NCI-H460 (cell line): Measurements from ENCODE around the gene MACROD2. TPM values are rescaled to one million over a fixed set of nuclear protein-coding genes. Genes with fewer than 3 reads are reported as not detected.

Experiments
- DNase-seq: peaks from one replicate; pipeline ENCODE4 v3.0.0-alpha.2; 2016; ENCODE audit warnings: low read depth; ENCODE audit errors: extremely low read depth
- total RNA-seq: library from RNA; depleted of rRNA; stranded (reverse); fragments of >200 nt; shearing (Covaris generic); gene quantifications from 2 replicates; pipeline ENCODE4 v1.2.3, GENCODE V29; 2014

MACROD2 gene
- total RNA-seq, 1 experiment from 2014 or later = 2.0 TPM

- DNase-seq = no peak
These were observed 834.6 kb downstream of the MACROD2 start for GRCh38 chr20:14829906-14830305.

DNA sequence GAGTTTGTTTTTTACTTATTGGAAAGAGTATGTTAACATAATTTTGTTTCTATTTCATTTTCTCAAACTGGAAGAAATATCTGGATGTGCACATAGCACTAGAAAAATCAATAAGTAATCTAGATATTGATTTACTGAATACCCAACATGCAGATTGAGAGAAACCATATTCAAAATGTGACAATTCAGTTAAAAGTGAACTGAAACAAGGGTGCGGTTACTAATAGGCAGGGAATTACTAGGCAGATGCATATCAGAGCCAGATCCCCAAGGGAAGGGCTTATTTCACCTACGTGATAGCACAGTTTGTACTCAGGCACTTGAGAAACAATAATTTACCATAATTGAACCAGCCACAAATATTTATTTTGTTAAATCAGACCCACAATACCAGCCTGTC, 835.1 kb downstream of the MACROD2 start:
- no peak for DNase-seq

DNA sequence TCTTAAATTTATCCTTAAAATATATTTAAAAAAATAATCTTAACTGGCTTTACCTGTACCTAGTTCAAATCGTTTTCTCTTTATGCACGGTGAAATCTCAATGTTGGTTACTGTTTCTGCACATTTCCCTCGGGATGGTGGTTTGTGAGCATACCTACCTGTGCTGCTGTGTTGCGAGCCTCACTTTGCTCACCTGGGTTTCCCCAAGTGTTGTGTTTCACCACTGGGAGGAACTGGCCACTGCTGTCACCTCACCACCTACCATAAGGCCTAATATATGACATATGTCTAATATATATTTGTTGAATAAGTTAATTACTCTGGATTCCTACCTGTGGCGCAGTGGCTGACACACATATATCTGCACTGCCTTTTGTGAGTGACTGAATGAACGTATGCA, 835.6 kb downstream of the MACROD2 start:
- DNase-seq = no peak

DNA sequence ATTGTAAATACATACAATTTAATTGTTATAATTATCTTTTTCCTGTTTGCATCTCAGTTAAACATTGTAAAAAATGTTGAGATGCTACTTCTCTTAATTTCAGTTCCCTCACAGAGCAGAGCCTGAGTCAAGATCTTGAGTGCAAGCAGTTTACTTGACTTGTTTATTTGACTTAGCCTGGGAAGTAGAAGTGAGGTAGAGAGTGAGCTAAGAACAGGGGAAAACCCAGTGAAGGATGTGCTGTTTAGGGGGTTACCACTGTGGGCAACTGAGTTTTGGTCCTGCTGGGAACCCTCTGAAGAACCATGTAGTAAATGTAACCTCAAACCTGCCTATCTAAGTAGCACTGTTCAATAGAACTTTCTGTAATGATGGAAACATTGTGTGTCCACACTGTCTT, 837.3 kb downstream of the MACROD2 start:
- no peak for DNase-seq

DNA sequence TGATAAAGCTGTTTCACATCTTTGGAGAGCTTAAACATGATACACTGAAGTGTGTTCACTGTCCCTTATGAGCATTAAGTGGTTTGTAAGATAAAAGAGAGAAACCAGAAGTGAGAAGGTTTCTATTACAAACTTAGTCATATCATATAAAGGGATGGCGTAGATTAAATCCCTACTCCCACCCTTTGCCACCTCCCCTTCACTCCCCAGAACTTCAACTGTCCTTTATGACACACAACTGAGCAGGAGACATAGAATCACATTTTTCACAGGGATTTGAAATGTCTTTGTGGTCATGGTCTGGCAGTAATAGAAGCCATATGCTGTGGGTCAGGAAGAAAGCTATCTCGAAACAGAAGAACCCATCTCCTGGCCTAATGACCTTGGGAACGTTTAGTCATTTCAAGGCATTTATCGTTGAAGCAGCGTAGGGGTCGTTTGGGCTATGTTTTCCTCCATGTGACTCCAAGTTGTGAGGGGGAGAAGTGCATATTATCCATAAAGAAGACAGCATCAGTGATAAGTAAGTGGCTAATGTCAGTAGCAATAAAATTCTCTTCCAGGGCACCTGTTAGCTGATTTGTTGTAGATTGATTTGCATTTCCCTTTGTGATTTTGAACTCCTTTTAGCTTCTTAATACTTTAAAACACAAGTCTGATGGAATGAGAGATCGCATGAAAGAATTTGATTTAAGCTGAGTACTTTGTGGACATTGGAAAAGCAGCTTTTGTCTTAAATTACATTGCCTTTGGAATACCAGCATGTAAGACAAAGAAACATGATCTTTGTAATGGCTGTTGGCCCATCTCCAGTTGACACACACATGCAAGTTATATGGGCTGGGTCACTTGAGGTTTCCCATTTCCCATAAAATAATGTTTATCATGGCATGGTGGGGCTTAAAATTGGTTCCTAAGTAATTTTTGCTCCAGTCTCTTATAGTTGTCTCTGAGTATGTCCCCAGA, 843.6 kb downstream of the MACROD2 start:
- DNase-seq = peak; percentile 7

DNA sequence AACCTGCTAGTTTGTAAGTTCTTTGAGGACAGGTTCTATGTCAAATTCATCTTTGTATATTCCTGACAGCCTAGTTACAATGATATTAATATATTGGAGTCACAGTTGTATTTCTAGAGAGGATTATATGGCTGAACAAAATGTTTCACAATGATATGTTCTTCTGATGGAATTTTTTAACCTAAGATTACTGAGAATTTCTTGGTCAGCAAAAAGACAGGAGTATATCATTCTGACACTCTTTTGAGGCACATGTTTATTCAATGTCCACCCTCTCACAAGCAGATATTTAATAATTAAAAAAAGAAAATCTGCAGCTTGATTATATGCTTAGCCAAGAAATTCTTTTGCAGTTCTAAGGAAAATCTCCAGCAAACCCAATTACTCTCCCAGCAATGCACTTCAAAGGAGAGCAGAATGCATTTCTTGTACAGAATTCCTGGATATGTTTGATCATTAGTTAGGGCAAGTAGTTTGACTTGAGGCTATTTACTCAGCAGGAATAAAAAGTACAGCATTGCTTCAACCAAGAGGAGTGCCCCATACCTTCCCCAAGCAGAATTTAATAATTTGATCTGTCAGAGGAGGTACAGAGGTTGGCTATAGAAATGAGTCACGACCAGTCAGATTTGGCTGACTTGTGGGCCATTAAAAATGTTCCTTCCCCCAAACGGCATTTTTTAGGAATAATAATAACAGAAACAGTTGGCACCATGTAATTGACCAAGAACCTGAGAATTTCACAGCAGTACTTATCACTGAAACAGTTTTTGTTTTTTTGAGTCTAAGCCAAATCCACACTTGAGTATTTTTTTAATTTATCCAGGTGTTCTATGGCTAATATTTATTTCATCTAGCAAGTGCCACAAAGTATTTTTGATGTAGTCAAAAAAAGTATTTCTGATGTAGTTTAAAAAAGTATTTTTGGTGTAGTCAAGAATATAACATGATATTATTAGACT, 850.2 kb downstream of the MACROD2 start:
- no peak for DNase-seq

DNA sequence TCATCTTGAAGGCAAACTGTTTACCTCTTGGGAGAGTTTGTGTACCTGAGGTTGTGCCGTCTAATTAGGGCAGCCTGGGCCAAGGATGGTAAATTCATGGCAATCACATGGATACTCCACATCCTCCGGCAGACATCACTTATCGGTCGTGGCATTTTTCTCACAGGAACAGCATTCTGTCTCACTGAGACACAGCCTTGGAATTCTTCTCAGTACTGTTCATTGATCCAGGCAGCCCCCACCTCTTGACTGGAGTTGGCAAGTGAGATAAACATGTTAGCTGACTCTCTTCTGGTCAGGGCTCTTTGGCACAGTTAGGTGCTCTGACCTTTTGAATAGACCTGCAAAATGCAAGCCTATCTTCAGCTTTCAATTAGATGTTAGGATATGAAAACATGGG, 853.5 kb downstream of the MACROD2 start:
- no peak for DNase-seq

- no peak for DNase-seq
These were observed 857.8 kb downstream of the MACROD2 start for GRCh38 chr20:14853079-14853478.

- no peak for DNase-seq
These were observed 859.9 kb downstream of the MACROD2 start for GRCh38 chr20:14855171-14855570.

DNA sequence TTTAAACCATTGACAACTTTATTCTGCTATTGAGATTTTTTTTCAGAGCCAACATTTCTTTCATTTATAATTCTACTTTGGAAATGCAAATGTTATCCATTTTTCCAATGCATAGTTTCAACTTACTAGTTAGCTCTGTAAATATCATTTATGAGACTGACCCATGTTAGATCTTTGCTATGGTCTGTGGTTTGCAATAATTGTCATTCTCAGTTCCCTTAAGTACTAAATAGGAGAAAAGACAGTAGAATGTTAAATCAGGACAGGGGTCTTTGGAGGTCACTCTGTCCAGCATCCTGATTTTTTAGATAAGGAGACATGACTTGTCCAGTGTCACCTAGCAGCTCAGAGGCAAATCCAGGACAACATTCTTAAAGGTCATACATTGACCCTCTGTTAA, 864.3 kb downstream of the MACROD2 start:
- DNase-seq = no peak

DNA sequence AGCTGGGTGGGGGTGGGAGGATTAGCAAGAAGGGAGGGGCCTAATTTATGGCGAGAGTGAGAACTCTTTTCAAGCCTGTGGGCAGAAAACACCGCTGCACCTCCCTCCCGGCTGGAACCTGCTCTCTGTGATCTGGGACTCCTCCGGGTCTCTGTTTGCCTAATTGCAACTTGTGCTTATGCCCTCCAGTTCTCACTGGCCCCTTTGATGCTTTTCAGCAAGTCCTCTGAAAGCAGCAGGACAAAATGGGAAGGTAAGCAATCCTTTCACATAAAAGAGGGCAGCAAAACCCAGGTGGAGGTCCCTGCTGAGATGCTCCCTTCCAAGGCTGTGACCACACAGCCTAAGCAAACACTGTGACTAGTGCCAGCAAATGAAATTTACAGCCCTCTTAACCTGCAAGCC, 865.1 kb downstream of the MACROD2 start:
- DNase-seq = no peak

DNA sequence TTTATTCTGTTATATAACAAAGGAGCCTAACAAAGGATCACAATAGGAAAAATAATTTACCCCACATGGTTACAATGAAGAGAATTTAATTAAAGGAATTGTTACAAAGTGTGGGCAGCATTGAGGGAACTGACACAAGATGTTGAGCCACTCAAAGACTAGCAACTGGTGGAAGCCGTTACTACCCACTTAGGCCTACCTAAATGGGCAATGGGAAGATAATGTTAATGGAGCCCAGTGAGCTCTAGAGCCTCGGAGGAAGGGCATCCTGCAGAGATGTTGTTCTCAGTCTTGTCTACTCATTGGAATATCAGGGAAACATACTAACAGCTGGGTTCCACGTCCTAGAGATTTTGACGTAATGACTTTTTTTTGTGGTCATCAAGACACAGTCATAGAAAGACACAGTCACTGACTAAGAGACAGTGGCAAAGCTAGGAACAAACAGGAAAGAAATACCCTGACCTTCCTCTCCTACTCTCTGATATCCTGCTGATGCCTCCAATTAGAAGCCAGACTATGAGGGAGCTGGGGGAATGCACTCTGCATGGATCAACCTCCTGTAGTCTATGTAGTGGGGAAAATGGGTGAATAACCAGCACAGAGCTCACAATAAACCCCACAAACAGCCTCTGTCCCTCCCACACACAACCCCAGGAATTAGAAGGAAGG, 865.8 kb downstream of the MACROD2 start:
- no peak for DNase-seq

DNA sequence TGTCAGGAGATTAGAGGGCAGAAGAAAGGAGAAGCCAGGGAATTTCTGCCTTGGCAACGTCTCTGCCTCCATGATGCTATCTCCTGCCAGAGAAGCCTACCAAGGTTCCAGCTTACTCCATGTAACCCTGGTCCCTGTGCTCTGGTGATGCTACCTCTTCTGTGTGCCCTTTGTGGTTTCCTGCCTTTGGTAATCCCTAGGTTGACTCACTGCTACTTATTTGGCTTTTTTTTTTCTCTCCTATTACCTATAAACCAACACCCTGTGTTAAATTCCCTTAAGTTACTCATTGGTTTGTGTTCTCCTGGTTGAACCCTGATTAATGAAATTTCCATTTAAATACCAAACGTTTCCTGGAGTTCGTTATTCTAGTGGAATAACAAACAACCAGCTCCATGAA, 869.9 kb downstream of the MACROD2 start:
- no peak for DNase-seq

GRCh38 chr20:14865731-14866130, 870.4 kb downstream of the MACROD2 start:
- no peak for DNase-seq

GRCh38 chr20:14866841-14867514, 871.7 kb downstream of the MACROD2 start:
- DNase-seq = no peak

GRCh38 chr20:14877301-14878028, 882.1 kb downstream of the MACROD2 start:
- DNase-seq = no peak

- DNase-seq = no peak
These were observed 883.3 kb downstream of the MACROD2 start for GRCh38 chr20:14878676-14879019.

DNA sequence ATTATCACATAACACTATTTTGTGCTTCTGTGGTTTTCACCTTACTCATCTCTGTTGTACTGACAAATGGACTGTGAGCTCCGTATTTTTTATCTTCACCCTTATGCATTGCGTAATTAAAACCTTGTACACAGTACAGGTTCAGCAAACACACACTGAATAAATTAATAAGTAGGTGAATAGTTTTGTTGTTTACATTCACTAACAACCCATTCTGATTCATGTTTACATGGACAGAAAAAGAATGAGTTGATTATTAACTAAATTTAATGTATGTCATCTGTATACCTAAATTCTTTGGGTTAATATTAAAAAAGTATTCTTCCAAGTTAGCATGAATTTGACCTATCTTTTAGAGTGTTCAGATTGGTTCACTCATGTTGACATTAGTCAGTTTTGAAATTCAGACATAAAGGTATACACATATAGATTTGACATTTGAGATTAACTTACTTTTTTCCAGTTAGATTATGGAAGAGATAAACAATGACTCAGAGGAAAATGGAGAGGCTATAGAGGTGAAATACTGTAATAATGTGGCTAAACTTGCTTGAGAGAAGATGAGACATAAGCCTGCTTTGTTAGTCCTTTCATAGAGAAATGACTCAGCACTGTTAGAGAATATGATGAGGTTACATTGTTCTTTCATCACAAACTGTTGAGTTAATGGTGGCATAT, 883.8 kb downstream of the MACROD2 start:
- DNase-seq = peak; percentile 79

- no peak for DNase-seq
These were observed 884.5 kb downstream of the MACROD2 start for GRCh38 chr20:14879839-14880238.
